ENCODE measurements around the gene FADS2.

The FADS2 gene

GRCh38 chr11:61848631-61849030 is 20.5 kb downstream of the FADS2 start:
- no peak overlapping the region for H3K27ac ChIP-seq (ENCODE audit: low read depth, low read length)
- no peaks in the 10 kb centered on the region for H3K36me3 ChIP-seq (ENCODE audit: low read length)
- no peaks in the 10 kb centered on the region for H3F3A ChIP-seq (ENCODE audit: insufficient read depth)
- no peaks in the 10 kb centered on the region for H4K20me1 ChIP-seq (ENCODE audit: low read depth, low read length)
- no peak overlapping the region for H3K4me2 ChIP-seq (ENCODE audit: low read depth, low read length, poor library complexity, severe bottlenecking)
- no peak overlapping the region for H2AFZ ChIP-seq (ENCODE audit: low read depth, low read length, severe bottlenecking)
- H3K9me3 ChIP-seq (ENCODE audit: insufficient read depth, low read length) = no peaks in the 10 kb centered on the region
- no peak overlapping the region for H3K9ac ChIP-seq (ENCODE audit: low read length)
- TF ChIP-seq EZH2phosphoT487 (conservative IDR thresholded peaks at IDR 0.05; ENCODE audit: low read length) = no peak
- no peak for TF ChIP-seq CTCF (IDR thresholded peaks at IDR 0.05; ENCODE audit: insufficient read depth, low read length, poor library complexity, severe bottlenecking)
- no peaks in the 10 kb centered on the region for H3K27me3 ChIP-seq (ENCODE audit: low read length)
- no peaks in the 10 kb centered on the region for H3K79me2 ChIP-seq (ENCODE audit: insufficient read depth, low read length)
- H3K4me3 ChIP-seq (ENCODE audit: insufficient read depth, low read length, poor library complexity, severe bottlenecking) = no peak overlapping the region
- H3K9me2 ChIP-seq (replicated peaks; ENCODE audit: insufficient read depth, low read length) = no peaks in the 10 kb centered on the region

GRCh38 chr11:61850687-61851086 is 22.6 kb downstream of the FADS2 start:
- Histone ChIP-seq H2AFZ (ENCODE audit: low read depth, low read length, severe bottlenecking) (no peak overlapping the region), H3F3A (ENCODE audit: insufficient read depth) (no peaks in the 10 kb centered on the region), H3K4me2 (ENCODE audit: low read depth, low read length, poor library complexity, severe bottlenecking) (no peak overlapping the region), H3K9me3 (ENCODE audit: insufficient read depth, low read length) (no peaks in the 10 kb centered on the region), H3K36me3 (ENCODE audit: low read length) (no peaks in the 10 kb centered on the region), H3K9ac (ENCODE audit: low read length) (no peak overlapping the region), H3K27me3 (ENCODE audit: low read length) (no peaks in the 10 kb centered on the region), H3K4me3 (ENCODE audit: insufficient read depth, low read length, poor library complexity, severe bottlenecking) (no peak overlapping the region), H3K9me2 (replicated peaks; ENCODE audit: insufficient read depth, low read length) (no peaks in the 10 kb centered on the region), H3K27ac (ENCODE audit: low read depth, low read length) (no peak overlapping the region), H3K79me2 (ENCODE audit: insufficient read depth, low read length) (no peaks in the 10 kb centered on the region), H4K20me1 (ENCODE audit: low read depth, low read length) (no peaks in the 10 kb centered on the region)
- no peak for TF ChIP-seq EZH2phosphoT487 (conservative IDR thresholded peaks at IDR 0.05; ENCODE audit: low read length)
- no peak for TF ChIP-seq CTCF (IDR thresholded peaks at IDR 0.05; ENCODE audit: insufficient read depth, low read length, poor library complexity, severe bottlenecking)

- Histone ChIP-seq H3K9me3 (ENCODE audit: insufficient read depth, low read length) (no peaks in the 10 kb centered on the region), H3K9ac (ENCODE audit: low read length) (no peak overlapping the region), H3K27ac (ENCODE audit: low read depth, low read length) (no peak overlapping the region), H3F3A (ENCODE audit: insufficient read depth) (no peaks in the 10 kb centered on the region), H3K4me2 (ENCODE audit: low read depth, low read length, poor library complexity, severe bottlenecking) (no peak overlapping the region), H3K4me3 (ENCODE audit: insufficient read depth, low read length, poor library complexity, severe bottlenecking) (no peak overlapping the region), H3K79me2 (ENCODE audit: insufficient read depth, low read length) (no peaks in the 10 kb centered on the region), H3K27me3 (ENCODE audit: low read length) (no peaks in the 10 kb centered on the region), H4K20me1 (ENCODE audit: low read depth, low read length) (no peaks in the 10 kb centered on the region), H3K9me2 (replicated peaks; ENCODE audit: insufficient read depth, low read length) (no peaks in the 10 kb centered on the region), H2AFZ (ENCODE audit: low read depth, low read length, severe bottlenecking) (no peak overlapping the region), H3K36me3 (ENCODE audit: low read length) (no peaks in the 10 kb centered on the region)
- TF ChIP-seq CTCF (IDR thresholded peaks at IDR 0.05; ENCODE audit: insufficient read depth, low read length, poor library complexity, severe bottlenecking) (no peak), EZH2phosphoT487 (conservative IDR thresholded peaks at IDR 0.05; ENCODE audit: low read length) (no peak)
Observed at GRCh38 chr11:61851113-61851899, 23.2 kb downstream of the FADS2 start.

Data from SU-DHL-6 (cell line).